Common myeloid progenitor, CD34-positive (primary cell): ENCODE measurements around the gene C5orf34.
"Not testable (repeated sequence)": the region's sequence is repeated elsewhere in the genome, so short reads cannot be mapped to it uniquely, and the experiment has no call there.

Source experiments
- CTCF ChIA-PET: fragments of 350-600 bp; sonication (Branson Sonifier 250); formaldehyde crosslinking; loops from one replicate; lab custom pipeline; 2021; ENCODE audit warnings: antibody characterized with exemption; lab: Charles Lee
- POLR2A ChIA-PET: fragments of 350-600 bp; sonication (Branson Sonifier 250); formaldehyde crosslinking; loops from one replicate; lab custom pipeline; 2021; ENCODE audit warnings: antibody characterized with exemption; lab: Charles Lee
- DNase-seq, 3 donors: peaks; one replicate each; pipeline versions ENCODE4 v3.0.0 to v3.0.0-alpha.2; 2013
- H3K27ac ChIP-seq, 2 experiments: 1 replicate in 1 of 2; 2 replicates in 1 of 2; pipeline ENCODE4 v1.7.0; 2013; ENCODE audit warnings: inconsistent platforms in 2 of 2, low read length in 2 of 2, mild to moderate bottlenecking in 2 of 2, low read depth in 1 of 2, moderate library complexity in 1 of 2; ENCODE audit not compliant: severe bottlenecking in 2 of 2, insufficient read depth in 1 of 2, poor library complexity in 1 of 2
- H3K27me3 ChIP-seq, 5 experiments: replicated peaks in 2 of 5; 1 replicate in 3 of 5; 2 replicates in 2 of 5; pipeline versions ENCODE4 v1.6.1 to v1.7.0; 2013; ENCODE audit warnings: low read length in 4 of 5, mild to moderate bottlenecking in 2 of 5, moderate library complexity in 2 of 5, inconsistent platforms in 1 of 5; ENCODE audit not compliant: insufficient read depth in 5 of 5, control insufficient read depth in 4 of 5
- H3K36me3 ChIP-seq, 4 experiments: 1 replicate in 2 of 4; 2 replicates in 2 of 4; pipeline versions ENCODE4 v1.6.1 to v1.7.0; 2013; ENCODE audit warnings: low read length in 3 of 4, control low read depth in 1 of 4, mild to moderate bottlenecking in 1 of 4; ENCODE audit not compliant: control insufficient read depth in 4 of 4, insufficient read depth in 4 of 4
- H3K4me1 ChIP-seq, 4 experiments: 1 replicate in 3 of 4; 2 replicates in 1 of 4; pipeline versions ENCODE4 v1.6.1 to v1.7.1; 2013; ENCODE audit warnings: low read length in 3 of 4, mild to moderate bottlenecking in 3 of 4, control low read depth in 1 of 4, inconsistent platforms in 1 of 4, moderate library complexity in 1 of 4; ENCODE audit not compliant: control insufficient read depth in 4 of 4, insufficient read depth in 4 of 4; ENCODE audit errors: control extremely low read depth in 1 of 4
- H3K4me3 ChIP-seq, 7 experiments: 1 replicate in 4 of 7; 2 replicates in 3 of 7; pipeline versions ENCODE4 v1.5.1 to v1.7.0; 2013; ENCODE audit warnings: mild to moderate bottlenecking in 7 of 7, low read length in 6 of 7, moderate library complexity in 6 of 7, inconsistent platforms in 2 of 7, low read depth in 2 of 7, control low read depth in 1 of 7; ENCODE audit not compliant: insufficient read depth in 4 of 7, control insufficient read depth in 1 of 7; ENCODE audit errors: extremely low read depth in 1 of 7
- H3K9me3 ChIP-seq, 5 experiments: 1 replicate in 4 of 5; 2 replicates in 1 of 5; pipeline versions ENCODE4 v1.6.1 to v1.7.1; 2013; ENCODE audit warnings: low read length in 4 of 5, mild to moderate bottlenecking in 2 of 5, inconsistent platforms in 1 of 5, low read depth in 1 of 5, moderate library complexity in 1 of 5; ENCODE audit not compliant: control insufficient read depth in 4 of 5, insufficient read depth in 2 of 5; ENCODE audit errors: control extremely low read depth in 1 of 5
- WGBS: methylation state at CpG from one replicate; pipeline ENCODE4 v1.1.5; 2013; ENCODE audit not compliant: insufficient coverage; 5-methylcytosine and 5-hydroxymethylcytosine counted together

C5orf34 gene

GRCh38 chr5:43556607-43556856 lies 41.6 kb upstream of the C5orf34 start:
- H3K27me3 ChIP-seq, POLR2A ChIA-PET, DNase-seq, H3K9me3 ChIP-seq: not testable (repeated sequence)
- Histone ChIP-seq H3K27ac (peak overlapping the region; percentile 88 to 95), H3K4me3 (peak overlapping the region; percentile 84 to 98 (median 96)), H3K4me1 (peaks cover 7 to 42% (median 25%) of the 10 kb centered on the region in 4 experiments), H3K36me3 (peaks cover 2 to 34% (median 19%) of the 10 kb centered on the region in 4 experiments)
- 0% methylated on average over 5 of the region's 30 CpGs for WGBS
- CTCF ChIA-PET, result interaction anchor here (1.2 to 4.5 kb wide), 3 partner anchors 14 to 48 kb away, joined by 4 to 37 read pairs (median 5); no protein-coding TSS in a partner anchor

GRCh38 chr5:43555895-43556606 lies 41.1 kb upstream of the C5orf34 start:
- Histone ChIP-seq H3K27ac (peak overlapping the region; percentile 88 to 95), H3K4me1 (peaks cover 7 to 42% (median 25%) of the 10 kb centered on the region in 4 experiments), H3K36me3 (peaks cover 2 to 36% (median 20%) of the 10 kb centered on the region in 4 experiments), H3K9me3 (no peaks in the 10 kb centered on the region), H3K4me3 (peak overlapping the region; percentile 84 to 98 (median 96)), H3K27me3 (no peaks in the 10 kb centered on the region)
- POLR2A ChIA-PET, result interaction anchor here (0.8 kb wide), 1 partner anchor 47 kb away, joined by 3 read pairs; the partner anchor contains the start of gene NNT
- under 1% methylated on average over 36 of the region's 44 CpGs for WGBS
- CTCF ChIA-PET, result interaction anchor here (0.6 to 4.5 kb wide), 12 partner anchors 8 to 72 kb away, joined by 3 to 37 read pairs (median 4); partner anchors contain the start of genes C5orf34 and NNT
- peak; percentile 22 to 71 (median 54) for DNase-seq

DNA sequence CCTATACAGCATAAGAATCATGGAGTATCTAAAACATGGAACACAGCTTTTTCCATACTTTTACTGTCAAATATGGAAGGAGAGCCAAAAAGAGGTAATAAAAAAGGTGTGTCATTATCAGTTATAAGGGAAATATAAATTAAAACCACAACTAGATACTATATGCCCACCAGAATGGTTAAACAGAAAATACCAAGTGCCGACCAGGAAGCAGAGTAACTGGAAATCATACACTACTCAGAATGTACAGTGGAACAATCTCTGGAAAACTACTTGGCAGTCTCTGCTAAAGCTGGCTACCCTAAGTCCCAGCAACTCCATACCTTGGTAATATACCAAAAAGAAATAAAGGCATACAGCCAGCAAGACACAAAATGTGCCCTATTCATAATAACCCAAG lies 39.5 kb upstream of the C5orf34 start:
- no peaks in the 10 kb centered on the region for H3K27me3 ChIP-seq
- DNase-seq, result no peak
- ChIA-PET POLR2A (interaction anchor here (0.5 to 1.2 kb wide), 2 partner anchors 48 to 418 kb away, joined by 3 to 4 read pairs; no protein-coding TSS in a partner anchor), CTCF (interaction anchor here (1.3 to 4.5 kb wide), 7 partner anchors 12 to 77 kb away, joined by 3 to 37 read pairs (median 4); partner anchors contain the start of gene NNT)
- 100% methylated on average over 1 of the region's 1 CpG for WGBS
- peak overlapping the region in 1 of 2 experiments; percentile 95 for H3K27ac ChIP-seq
- H3K36me3 ChIP-seq, result peaks cover 2 to 46% (median 29%) of the 10 kb centered on the region in 4 experiments
- H3K4me1 ChIP-seq, result peaks cover 7 to 42% (median 25%) of the 10 kb centered on the region in 4 experiments
- H3K9me3 ChIP-seq, result no peaks in the 10 kb centered on the region
- H3K4me3 ChIP-seq, result peak overlapping the region in 2 of 7 experiments; percentile 84 to 88

DNA sequence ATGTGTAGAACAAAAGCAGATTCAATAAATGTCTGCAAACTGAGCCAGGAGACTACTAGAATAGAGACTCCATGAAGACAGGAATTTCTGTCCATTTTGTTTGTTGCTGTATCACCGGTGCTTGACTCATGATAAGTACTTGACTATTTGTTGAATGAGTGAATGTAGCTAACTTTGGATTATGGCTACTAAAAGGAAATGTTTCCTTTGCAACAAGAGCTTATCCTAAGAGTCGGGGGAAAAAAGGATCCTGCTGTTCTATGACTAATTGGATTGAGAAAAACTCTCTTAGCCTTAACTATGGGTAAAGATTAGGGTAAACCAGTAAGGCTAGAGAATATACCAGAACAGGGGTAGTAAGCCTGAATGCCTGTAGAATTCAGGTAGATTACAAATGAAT lies 38.4 kb upstream of the C5orf34 start:
- Histone ChIP-seq H3K4me1 (peaks cover 7 to 42% (median 25%) of the 10 kb centered on the region in 4 experiments), H3K27ac (no peak overlapping the region), H3K9me3 (no peaks in the 10 kb centered on the region), H3K4me3 (no peak overlapping the region), H3K27me3 (no peaks in the 10 kb centered on the region), H3K36me3 (peaks cover 2 to 54% (median 34%) of the 10 kb centered on the region in 4 experiments)
- POLR2A ChIA-PET, result interaction anchor here (1.2 kb wide), 2 partner anchors 9 to 49 kb away, joined by 3 to 4 read pairs; no protein-coding TSS in a partner anchor
- no peak for DNase-seq
- 100% methylated on average over 1 of the region's 2 CpGs for WGBS
- CTCF ChIA-PET, result interaction anchor here (1.0 to 4.5 kb wide), 6 partner anchors 11 to 78 kb away, joined by 3 to 37 read pairs (median 4); partner anchors contain the start of gene NNT

DNA sequence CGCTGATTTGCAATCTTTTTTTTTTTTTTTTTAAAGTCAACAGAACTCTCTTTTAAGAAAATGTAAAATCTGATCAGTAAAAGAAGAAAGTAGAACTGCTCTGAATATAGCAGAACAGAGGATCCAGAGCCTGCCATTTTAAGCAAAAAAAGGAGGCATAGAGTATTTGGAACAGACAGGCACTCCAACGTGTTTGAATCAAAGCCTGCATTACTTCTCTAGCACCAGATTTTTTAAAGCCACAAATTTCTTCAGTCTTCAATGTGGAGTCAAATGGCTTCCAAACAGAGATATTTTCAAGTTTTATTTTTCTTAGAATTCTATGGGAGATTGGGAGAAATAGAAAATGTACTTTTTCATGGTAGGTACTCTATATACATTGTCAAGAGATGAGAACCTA lies 36.8 kb upstream of the C5orf34 start:
- CTCF ChIA-PET, result no interaction called here
- Histone ChIP-seq H3K4me1 (peaks cover 7 to 39% (median 22%) of the 10 kb centered on the region in 4 experiments), H3K27me3 (no peaks in the 10 kb centered on the region), H3K36me3 (peaks cover 2 to 70% (median 43%) of the 10 kb centered on the region in 4 experiments), H3K4me3 (no peak overlapping the region), H3K9me3 (no peaks in the 10 kb centered on the region), H3K27ac (peak overlapping the region in 1 of 2 experiments; percentile 35)
- no peak for DNase-seq
- WGBS, result no CpG with 5 or more reads among the region's 2 CpGs
- POLR2A ChIA-PET, result interaction anchor here (0.6 kb wide), 1 partner anchor 739 kb away, joined by 6 read pairs; no protein-coding TSS in a partner anchor

DNA sequence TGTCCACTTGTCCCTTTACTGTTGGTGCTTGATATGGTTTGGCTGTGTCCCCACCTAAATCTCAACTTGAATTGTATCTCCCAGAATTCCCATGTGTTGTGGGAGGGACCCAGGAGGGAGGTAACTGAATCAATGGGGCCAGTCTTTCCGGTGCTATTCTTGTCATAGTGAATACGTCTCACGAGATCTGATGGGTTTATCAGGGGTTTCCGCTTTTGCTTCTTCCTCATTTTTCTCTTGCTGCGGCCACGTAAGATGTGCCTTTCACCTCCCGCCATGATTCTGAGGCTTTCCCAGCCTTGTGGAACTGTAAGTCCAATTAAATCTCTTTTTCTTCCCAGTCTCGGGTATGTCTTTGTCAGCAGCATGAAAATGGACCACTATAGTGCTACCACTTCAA lies 34.3 kb upstream of the C5orf34 start:
- H3K9me3 ChIP-seq, H3K27me3 ChIP-seq, POLR2A ChIA-PET, H3K27ac ChIP-seq, H3K4me3 ChIP-seq: not testable (repeated sequence)
- CTCF ChIA-PET, result interaction anchor here (0.7 to 1.4 kb wide), 3 partner anchors 9 to 508 kb away, joined by 3 to 6 read pairs (median 5); no protein-coding TSS in a partner anchor
- H3K36me3 ChIP-seq, result peaks cover 16 to 84% (median 56%) of the 10 kb centered on the region in 4 experiments
- peak in 1 of 3 donors; percentile 10 for DNase-seq
- WGBS, result 90% methylated on average over 5 of the region's 8 CpGs
- peaks cover 2 to 23% (median 8%) of the 10 kb centered on the region in 4 experiments for H3K4me1 ChIP-seq
